GM18505 (cell line): ENCODE results near the gene CA9.

ENCODE experiments used
- ATAC-seq: cut with Tn5 transposase; IDR thresholded peaks from one replicate; pipeline ENCODE4 v1.9.1; 2021; ENCODE audit not compliant: unreplicated experiment
- POLR2A ChIP-seq: IDR thresholded peaks from 4 replicates; pipeline ENCODE4 v1.6.1; 2011; ENCODE audit warnings: borderline replicate concordance; ENCODE audit not compliant: insufficient read depth, insufficient read length; ENCODE audit errors: extremely low read depth

The CA9 gene

GRCh38 chr9:35646153-35646532 is 27.6 kb upstream of the CA9 start:
- no peak for TF ChIP-seq POLR2A
- ATAC-seq = no peak

DNA sequence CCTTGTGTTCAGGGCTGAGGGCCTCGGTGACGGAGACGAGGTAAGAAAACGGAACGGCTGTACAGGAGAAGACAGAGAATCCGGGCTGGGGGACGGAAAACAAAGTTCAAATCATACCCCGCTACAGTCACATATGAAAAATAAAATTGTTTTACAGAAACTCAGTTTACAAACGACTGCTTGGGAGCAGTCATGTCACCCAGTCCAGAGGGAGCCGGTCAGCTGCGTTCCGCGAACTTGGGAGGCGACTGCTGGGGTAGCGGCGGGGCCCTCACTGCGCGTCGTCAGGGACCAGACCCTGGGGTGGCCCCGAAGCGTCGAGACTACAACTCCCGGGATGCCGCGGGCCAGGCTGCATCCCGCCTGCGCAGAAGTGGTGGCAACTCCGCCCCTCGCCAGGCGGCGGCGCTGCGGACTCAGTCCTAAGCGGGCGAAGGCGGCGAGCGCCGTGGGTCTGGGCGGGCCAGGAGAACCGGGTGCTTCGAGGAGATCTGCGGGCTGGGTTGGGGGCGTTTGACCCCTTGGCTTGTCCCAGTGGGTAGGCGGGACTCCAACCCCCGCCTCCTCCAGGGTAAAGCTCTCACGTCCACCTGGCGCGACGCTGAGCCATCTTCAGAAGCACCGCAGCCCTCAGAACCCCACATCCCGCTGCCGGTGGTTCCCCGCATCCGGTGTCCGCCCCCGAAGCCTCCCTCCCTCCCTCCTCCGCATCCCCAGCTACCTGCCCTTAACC is 27.0 kb upstream of the CA9 start:
- peak; percentile 83 for ATAC-seq
- TF ChIP-seq POLR2A = peak; percentile 84

DNA sequence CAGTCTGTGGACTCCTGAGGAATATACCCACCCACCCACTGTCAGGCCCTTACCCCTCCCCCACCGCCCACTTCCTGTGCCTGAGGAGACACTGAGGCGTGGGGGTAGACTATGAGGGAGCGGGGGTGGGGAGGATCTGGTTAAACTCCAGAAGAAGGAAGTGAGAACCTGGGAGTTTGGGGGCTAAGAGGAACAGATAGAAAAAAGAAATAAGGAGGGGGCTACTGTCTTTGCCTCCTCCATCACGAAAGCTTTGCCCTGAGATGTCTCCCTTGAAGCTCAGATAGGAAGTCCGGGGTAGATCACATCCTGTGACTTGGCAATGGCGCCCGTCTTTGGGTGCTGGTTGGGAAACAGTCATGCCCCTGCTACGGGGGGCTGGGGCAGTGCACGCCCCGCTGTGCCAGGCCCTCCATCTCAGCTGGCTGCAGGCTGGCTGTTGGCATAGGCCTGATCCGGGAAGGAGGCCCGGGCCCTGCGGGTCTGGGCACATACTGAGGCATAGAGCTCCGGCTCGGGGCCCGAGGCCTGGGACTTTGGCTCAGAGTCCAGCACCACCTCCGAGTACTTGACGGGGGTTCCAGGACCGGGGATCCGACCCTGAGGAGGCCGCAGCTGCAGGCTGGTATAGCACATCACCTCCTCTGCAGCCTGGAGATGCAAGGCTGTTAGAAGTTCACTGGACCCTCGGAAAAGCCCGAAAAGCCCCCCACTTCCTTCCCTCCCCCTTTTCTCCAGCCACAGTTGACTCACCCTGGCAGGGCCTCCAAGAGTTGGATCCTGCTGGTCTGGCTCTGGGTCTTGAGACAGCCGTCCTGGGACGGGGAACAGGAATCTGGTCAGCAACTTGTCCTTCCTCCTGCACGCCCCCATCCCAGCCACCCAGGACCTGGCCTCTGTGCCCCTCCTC is 24.0 kb upstream of the CA9 start:
- no peak for TF ChIP-seq POLR2A
- no peak for ATAC-seq

DNA sequence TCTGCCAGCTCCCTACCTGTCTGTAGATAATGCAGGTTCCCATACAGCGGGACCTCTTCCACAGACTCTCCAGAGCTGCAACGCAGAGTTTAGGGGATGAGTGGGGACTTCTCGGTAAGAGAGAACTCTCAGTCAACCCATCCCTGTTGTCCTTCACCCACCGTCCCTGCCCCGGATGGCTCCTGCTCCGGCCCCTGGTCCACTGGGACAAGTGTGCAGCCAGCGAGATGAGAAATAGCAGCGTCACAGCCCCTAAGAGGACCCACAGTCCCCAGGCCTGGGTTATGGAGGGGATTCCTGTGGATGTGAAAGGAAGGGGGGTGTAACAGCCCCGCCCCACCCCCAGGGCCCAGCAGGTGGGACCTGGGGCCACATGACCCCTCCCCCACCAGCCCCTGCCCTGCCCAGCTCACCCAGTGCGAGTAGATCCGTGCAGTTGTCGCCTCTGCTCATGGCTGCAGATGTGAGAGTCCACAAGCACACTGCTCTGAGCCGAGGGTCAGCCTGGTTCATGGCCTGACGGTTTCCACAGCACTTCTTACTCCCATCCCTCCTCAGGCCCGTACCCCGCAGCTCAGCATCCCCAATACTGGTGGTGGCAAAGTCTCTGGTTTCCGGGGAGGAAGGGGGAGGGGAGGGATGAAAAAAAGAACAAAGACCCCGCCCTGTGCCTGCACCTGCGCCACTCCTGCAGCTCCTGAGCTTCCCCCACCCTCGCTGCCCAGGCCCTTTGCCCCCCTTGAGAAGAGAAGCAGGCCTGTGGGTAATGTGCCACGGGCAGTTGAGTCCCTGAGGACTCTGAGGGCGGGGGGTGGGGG is 23.2 kb upstream of the CA9 start, which contains the start of gene SIT1:
SIT1 (minus strand) TSS at position 591 of the 818 bp plus-strand sequence; CDS start at position 513, 78 bp downstream.
- no peak for TF ChIP-seq POLR2A
- no peak for ATAC-seq

DNA sequence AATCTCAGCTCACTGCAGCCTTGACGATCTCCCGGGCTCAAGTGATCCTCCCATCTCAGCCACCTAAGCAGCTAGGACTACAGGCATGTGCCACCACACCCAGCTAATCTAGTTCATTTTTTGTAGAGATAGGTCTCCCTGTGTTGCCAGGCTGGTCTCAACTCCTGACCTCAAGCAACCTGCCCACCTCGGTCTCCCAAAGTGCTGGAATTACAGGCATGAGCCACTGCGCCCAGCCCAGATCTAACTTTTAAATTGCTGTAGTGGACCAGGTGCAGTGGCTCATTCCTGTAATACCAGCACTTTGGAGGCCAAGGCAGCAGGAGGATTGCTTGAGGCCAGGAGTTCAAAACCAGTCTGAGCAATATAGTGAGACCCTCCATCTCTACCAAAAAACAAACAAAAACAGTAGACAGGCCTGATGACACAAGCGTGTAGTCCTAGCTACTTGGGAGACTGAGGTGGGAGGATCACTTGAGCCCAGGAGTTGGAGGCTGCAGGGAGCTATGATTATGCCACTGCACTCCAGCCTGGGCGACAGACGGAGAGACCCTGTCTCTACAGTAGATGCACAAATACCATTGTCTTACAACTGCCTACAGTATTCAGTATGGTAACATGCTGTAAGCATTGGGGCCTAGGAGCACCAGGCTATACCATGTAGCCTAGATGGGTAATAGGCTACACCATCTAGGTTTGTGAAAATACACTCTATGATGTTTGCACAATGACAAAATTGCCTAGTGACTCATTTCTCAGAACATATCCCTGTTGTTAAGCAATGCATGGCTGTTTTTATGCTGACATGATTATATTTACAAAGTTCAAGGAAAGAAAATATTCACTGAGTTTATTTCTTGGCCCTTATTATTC is 21.5 kb upstream of the CA9 start:
- no peak for ATAC-seq
- TF ChIP-seq POLR2A = no peak

GRCh38 chr9:35652829-35653209 is 20.9 kb upstream of the CA9 start:
- no peak for ATAC-seq
- TF ChIP-seq POLR2A = no peak

DNA sequence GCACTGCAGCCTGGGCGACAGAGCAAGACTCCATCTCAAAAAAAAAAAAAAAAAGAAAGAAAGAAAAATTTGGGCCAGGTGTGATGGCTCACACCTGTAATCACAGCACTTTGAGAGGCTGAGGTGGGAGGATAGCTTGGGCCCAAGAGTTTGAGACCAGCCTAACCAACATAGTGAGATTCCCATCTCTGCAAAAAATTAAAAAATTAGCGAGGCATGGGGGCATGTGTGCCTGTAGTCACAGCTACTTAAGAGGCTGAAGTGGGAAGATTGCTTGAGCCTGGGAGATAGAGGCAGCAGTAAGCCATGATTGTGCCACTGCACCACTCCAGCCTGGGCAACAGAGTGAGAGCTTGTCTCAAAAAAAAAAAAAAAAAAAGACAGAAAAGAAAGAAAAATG is 20.1 kb upstream of the CA9 start:
- no peak for ATAC-seq
- no peak for TF ChIP-seq POLR2A

GRCh38 chr9:35656348-35656747 is 17.4 kb upstream of the CA9 start:
- TF ChIP-seq POLR2A = no peak
- no peak for ATAC-seq

- no peak for TF ChIP-seq POLR2A
- no peak for ATAC-seq
Measured at GRCh38 chr9:35656831-35657545, 16.7 kb upstream of the CA9 start.

GRCh38 chr9:35657546-35658136 is 16.1 kb upstream of the CA9 start, which contains the start of gene RMRP:
TSS of gene RMRP (minus strand) at chr9:35658019.
- no peak for TF ChIP-seq POLR2A
- peak; percentile 77 for ATAC-seq

- peak; percentile 55 for ATAC-seq
- TF ChIP-seq POLR2A = peak; percentile 90
Measured at GRCh38 chr9:35658137-35658967, 15.4 kb upstream of the CA9 start, which contains the start of gene CCDC107. TSS of gene CCDC107 (plus strand) at chr9:35658292. CDS start at chr9:35658380, 88 bp downstream.

- no peak for ATAC-seq
- no peak for TF ChIP-seq POLR2A
Measured at GRCh38 chr9:35658968-35659220, 14.8 kb upstream of the CA9 start.
